GM18907 (cell line): Measurements from ENCODE around the gene HOXA2.

ENCODE experiments used
- ATAC-seq: cut with Tn5 transposase; IDR thresholded peaks from one replicate; pipeline ENCODE4 v1.9.1; 2021; ENCODE audit warnings: mild to moderate bottlenecking, moderate library complexity; ENCODE audit not compliant: unreplicated experiment

Gene HOXA2

DNA sequence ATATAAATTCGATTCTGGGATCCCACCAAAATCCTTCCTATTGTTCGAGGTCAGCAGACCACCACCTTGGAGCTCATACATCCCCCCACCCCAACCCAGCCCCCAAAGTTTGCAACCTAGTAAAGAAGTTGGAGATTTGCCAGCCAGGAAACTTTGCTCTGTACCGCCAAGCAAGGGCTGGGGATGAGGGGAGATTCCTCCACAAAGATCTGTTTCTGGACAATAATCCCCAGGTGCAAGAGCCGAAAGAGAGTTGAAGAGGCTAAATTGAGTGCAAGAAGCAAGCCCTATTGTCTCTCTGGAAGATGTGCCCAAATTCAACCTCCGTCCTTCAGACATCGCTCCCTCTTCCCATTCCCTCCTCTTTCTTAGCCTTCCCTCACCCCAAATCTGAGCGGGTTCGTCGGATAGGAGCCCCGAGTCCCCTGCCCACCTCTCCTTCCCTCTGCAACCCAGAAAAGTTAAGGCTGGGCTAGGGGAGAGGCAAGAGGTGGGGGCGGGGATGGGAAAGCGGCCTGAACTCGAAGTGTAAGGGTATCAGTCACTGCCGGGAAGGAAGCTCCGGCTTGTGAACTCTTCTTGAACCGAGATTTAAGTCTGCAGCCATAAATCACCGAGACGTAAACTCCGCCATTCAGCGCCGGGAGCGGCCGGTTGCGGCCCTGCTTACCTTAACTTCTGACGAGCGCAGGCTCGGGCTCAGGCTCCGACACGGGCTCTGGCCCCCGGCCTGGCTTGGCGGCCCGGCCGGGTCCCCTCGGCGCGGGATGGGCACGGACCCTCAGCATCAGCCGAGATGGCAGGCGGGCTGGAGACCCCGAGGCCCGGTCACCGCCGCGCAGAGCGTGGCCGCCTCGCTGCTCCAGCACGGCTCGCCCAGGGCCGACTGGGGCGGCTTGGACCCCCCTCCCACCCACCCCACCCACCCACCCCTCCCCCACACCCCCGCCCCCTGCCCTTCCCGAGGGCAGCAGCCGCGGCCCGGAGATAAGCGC is 10.8 kb upstream of the HOXA2 start:
- no peak for ATAC-seq

DNA sequence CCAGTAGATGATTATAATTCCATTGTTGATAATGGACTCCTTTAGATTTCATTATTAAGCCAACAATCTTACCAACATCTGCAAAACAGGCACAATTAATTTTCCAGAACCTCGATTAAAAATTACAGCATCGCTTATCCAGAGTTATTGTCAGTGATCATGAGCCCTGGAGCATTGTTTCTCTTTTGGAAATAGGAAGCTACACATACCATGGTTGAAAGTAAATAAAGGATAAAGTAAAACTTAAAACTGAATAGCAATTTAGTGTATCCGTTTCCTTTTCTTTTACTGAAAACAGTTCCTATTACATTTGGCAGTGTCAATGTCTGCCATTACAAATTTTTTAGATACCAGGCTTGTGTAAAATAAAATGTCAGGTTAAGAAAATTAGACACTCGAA is 9.9 kb upstream of the HOXA2 start:
- no peak for ATAC-seq

DNA sequence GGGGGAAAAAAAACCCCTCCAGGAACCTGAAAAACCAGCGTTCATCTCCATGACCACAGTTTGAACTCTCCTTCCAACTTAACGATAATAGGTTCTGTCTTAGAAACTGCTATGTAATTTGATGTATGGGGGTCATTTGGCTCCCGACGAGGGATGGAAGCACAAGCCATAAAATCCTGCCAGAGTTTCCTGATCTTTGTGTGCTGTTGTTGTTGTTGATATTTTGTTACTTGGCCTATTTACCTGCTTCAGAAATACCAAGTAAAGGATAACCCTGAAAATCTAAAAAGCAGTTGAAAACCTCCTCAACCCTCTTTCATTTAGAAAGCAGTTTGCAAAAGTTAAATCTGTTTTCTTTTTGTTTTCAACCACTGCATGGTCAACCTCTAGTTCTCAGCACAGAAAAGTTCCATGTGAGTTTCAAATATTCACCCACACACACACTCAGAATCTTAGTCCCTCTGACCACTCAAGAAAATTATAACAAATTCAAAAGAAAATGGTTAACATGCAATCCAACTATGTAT is 9.3 kb upstream of the HOXA2 start:
- ATAC-seq: no peak

DNA sequence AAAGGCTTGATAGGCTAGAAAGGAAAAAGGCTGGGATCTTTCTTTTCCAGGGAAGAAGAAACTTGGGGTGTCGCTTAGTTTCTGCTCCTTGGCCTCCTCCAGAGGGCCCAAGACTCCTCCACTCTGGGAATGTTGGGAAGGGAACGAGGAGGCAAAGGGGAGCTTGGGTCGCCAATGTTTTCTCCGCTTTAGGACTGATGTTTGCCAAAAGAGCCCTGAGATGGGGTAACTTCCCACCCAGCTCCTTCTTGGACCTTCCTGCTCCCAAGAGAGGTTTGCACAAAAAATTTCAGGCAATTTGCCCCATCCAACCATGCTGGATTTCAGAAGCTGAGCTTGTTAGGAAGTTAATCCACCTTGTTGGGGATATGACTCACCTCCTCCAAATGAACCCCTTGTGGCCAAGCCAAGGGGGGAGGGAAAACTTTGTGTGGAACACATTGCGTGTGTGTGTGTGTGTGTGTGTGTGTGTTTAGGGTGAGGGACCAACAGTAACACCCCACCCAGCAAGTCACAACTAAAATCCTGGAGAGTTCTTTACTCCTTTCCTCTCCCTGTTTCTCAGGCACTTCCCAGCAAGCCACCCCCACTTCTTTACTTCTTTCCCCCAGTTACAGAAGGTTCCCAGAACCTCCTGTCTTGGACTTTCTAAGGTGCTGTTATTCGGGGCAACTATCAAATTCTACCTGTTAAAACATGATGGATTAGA is 8.7 kb upstream of the HOXA2 start:
- no peak for ATAC-seq

DNA sequence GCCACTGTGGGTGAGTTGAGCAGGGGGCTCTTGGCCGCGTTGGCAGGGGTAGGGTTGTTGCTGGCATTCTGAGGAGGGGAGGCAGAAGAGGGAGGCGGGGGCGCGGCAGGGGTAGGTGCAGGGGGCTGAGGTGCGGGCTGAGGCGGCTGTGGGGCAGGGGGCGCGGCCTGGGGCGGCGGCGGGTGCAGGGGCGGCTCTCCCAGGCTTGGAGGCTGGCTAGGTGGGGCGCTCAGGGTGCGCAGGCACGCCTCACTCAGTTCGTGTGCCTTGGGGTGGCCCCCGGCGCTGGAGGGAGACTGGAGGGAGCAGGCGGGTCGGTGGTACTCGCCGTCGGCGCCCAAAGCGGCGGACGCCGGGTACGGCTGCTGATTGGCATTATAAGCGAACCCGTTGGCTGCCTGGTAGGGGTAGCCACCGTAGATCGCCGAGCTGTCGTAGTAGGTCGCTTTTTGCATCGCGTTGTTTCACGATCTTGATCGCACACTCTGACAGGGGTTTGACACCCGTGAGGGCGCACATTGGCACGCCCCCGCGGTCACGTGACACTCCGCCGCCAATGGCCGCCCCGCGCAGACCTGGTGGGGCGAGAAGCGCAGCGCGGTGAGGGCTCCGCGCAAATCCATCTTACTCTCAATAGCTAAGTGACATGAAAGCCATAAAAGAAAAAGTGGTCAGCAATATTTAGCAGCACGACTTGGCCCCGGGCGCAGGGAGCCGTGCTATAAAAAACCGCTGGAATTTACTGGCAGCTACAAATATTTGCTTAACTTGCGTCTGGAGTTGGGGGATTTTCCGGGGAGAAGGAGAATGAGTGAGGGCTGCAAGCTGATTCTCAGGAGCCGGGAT is 7.9 kb upstream of the HOXA2 start:
- ATAC-seq: no peak

DNA sequence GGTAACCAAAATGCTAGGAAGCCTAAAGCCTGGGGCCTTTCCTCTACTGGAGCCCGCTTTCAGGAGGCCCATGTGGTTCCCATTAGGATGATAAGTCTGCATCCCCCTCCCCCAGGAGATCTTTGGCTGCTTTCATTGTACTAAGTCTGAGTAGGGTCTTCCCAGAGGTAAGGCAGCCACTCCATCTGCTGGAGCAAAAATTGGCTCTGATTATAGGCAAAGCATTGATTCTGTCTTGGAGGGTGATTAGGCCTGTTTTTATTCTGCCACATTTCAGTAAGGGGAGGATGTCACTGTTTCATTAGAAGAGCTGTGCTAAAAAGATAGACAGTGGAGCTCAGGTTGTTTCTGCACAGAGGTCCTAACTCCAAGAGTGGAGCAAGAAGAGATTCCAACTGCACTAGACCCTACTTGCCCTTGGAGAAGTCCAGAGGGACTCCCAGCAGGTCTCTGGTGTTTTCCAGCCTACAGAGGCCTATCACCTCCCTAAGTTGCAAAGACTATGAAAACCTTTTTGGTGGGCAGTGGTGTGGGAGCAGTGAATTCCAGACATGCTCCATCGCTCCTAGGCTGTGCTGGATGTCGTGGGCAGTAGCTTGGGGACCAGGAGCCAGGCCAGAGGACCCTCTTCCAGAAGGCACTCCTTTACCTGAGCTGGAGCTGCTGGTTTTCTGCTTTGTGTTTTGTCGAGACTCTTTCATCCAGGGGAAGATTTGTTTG is 7.1 kb upstream of the HOXA2 start:
- no peak for ATAC-seq

DNA sequence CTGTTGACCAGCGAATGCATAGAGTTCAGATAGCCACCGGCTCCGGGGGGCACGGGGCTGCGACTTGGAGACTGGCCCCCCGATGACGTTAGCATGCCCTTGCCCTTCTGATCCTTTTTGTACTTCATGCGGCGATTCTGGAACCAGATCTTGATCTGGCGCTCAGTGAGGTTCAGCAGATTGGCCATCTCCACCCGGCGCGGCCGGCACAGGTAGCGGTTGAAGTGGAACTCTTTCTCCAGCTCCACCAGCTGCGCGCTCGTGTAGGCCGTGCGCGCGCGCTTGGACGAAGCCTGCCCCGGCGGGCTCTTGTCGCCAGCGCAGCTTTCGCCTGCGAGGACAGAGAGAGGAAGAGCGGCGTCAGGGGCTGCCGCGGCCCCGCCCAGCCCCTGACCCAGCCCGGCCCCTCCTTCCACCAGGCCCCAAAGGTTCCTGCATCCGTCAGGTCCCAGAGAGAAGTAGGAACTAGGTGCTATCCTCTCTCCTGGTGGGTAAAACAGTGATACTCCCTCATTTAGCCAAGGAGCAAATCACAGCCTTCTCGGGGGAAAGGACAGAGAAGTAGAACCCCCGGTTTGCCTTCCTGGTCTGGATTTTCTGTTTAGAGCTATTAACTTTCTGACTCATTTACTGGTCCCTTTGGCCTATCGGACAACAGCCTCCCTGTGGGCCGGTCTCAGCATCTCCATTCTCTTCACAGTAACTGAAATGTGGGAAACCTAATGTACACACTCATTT is 6.1 kb upstream of the HOXA2 start:
- no peak for ATAC-seq

DNA sequence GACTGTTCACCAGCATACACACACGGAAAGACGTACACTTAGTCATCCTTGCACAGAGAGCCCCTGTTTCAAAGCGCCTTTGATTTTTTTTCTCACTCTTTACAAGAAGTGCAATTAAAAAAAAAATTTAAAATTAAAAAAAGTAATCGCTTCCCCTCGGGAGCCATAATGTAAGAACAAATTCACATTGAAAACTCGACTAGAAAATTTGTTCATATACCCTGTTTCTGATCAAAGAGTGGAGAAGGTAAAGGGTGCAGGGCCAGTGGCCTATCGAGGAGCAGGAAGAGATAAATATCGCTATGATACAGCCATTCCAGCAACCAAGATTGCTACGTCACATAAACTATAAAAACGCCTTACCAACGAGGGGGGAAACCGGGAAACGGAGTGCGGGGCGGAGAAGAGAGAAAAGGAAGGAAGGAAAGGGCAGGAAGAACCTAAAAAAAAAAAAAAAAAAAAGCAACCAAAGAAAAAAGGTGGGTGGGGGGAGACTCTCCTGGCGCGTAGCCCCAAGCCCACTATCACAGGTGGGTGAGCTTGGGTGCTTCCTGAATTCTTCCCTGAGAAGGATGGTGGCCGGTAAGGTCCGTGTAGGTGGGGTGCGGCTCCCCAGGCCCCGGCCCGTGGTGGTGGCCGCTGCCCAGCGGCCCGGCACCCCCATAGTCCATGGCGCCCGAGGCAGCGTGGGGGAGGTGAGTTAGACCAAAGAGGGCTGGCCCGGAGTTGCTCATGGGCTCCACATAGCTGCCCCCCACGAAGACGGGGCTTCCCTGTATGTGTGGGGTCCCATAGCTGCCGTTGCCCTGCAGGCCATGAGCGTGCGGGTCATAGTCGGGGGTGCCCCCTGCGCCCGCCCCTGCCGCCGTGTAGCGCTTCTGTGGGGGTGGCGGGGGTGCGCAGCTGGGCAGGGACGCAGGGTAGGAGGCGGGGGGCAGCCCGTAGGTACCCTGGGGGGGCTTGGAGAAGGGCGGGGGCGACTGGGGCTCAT is 5.2 kb upstream of the HOXA2 start:
- no peak for ATAC-seq

DNA sequence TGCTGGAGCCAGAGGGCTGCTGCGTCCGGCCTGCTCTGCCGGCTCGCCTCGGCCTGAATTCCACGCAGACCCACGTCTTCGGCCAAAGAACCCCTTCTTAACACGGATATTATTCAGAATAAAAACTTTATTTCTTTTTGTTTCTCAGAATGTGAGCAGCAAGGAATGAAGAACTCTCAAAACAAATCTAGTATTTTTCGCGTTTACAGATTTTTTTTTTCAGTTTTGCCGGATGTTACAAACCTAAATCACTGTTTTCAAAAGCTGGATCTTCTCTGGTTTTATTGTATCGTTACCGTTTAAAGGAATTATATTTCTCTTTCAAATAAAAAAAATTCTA is 4.4 kb upstream of the HOXA2 start:
- no peak for ATAC-seq

DNA sequence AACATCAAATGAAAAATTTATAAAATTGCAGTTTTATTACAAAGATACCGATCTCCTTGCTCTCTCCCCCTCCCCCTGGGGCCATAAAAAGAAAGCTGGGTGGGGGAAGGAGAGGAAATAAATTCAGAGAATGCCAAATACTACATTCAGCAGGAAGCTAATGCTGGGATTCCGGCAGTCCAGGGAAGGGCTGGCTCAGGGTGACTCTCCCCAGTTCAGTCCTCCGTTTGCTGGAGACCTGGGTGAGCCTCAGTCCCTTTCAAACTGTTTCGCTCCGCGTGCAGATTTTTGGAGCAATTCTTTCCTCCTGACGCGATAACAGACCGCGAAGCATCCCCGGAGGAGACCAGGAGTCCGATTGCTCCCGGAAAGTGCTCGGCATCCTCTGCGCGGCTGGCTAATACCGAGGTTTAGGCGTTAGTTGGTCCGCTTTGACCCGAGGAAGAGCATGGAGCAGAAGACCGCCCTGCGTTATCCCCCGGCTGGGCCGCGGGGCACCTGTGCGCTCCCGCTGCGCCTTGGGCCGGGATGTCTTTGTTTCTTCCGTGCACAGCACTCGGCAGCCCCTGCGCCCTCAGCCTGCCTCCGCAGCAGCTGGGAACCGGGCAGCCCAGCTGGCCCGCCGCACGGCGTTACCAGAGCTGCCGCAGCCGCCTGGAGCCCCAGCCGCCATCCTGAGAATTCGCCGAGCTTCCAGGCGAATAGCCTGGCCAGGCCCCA is 3.9 kb upstream of the HOXA2 start:
- ATAC-seq: no peak

DNA sequence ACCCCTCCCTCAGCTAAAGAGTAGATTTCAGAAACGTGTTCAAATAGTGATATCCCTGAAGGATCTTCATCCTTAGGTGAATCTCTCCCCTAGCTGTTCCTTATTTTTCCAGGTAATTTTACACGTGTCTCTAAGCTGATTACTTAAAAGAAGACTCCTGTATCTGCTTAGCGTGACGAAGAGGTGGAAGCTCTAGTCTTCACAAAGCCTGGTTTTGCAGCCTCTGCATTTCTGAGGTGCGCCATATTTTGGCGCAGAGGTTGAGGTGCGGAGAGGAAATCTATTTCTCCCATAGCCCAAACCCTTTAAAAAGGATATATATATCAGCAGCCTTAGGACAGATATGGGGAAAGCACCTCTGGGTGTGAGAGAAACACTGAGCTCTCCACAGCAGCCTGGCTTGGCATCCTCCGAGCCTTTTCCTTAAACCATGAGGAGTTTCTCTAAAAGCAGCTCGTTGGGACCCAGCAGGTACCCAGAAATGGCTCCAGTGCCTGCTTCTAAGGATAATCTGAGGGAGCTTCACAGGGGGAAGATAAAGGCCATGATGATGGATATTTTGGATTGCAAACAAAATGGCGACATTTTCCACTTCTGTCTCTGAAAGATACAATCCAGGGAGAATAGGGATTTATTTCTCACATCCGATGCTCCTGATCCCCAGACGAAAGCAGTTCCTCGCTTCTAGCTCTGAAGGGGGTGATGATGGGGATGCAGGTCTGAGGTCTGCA is 3.0 kb upstream of the HOXA2 start:
- ATAC-seq: no peak

DNA sequence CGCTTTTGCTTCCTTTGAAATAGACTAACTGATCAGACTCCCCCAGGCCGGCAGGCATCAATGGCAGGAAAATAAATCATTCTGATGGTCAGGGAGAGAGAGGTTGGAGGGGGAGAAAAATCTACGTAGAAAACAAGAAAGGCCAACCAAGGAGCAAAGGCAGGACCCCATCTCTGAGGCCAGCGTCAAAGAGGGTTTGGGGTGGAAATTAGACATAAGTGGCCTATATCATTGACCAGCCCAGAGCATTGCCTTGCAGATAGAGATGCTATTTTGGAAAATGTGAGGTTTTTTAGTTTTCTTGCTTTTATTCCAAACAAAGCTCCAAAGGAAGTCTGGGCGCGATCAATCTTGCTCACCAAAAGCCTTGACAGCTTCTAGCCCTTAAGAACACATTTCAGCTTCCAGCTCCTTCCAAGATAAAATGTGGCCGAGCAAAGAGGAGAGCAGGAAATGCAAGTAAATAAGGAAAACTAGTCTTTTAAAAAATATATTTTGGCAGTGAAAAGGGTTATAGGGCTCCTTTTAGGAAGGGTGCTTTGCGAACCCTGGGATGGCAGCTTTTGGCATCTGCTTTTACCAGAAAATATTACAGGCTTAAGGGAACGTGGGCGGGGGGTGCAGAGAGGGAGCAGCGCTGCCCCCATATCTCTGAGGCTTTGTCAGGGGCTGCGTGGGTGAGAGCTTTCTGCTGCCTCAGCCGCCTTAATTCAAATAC is 2.0 kb upstream of the HOXA2 start:
- ATAC-seq: no peak

DNA sequence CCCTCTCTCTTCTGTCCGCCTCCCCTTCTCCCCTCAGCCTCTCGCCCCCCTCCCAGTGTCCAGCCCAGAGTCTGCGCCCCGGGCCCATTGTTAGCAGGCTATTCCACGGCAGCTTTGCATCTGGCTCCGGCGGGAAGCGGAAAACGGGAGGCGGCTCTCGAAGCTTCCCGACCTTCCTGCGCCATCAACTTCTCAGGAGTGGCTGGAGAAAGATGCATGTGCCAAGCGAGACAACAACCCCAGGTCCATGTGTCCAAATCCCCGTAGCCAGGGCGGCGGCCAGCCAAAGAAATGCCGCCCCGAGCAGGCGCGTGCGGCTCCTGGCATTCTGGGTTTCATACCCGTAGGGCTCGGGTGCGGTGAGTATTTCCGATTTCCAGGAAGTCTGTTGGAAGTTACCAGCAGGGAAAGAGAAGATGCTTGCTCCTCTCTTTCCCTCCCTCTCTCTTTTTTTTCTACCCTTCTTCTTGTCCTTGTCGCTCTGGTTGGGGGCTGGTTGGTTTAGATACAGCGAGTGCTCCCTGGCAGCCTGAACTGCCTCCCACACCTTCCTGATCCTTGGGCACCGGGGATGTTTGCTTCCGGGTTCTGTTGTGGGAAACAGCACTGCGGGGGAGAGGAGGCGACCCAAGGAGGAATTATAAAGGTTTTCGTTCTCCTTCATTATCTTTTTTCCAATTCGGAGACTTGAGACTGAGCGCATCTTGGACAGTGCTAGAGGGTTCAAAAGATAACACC is 1.2 kb upstream of the HOXA2 start:
- no peak for ATAC-seq

DNA sequence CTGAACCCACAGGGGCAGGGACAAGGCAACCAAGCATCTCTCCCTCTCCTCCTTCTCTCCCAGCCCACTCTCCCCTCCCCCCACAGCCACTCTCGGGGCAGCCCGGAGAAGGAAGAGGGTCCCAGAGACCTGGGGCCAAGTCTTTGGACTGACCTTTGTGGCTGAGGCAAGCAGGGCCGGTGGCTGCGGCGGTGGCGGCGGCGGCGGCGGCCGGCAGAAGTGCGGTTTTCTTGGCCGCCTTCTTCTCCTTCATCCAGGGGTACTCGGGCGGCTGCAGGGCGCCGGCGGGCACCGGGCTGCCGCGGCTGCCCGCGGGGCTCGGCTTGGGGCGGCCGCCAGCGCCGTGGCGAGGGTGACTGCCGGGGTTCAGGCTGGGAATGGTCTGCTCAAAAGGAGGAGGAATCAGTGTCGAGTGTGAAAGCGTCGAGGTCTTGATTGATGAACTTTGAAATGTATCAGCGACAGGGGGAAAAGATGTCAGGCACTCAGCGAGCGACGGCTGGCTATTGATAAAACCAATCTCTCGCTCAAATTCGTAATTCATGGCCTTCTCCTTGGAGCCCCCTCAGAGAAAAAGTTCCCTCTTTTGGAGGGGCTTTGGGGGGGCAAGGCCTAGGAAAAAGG is 414 bp downstream of the HOXA2 start:
- no peak for ATAC-seq

DNA sequence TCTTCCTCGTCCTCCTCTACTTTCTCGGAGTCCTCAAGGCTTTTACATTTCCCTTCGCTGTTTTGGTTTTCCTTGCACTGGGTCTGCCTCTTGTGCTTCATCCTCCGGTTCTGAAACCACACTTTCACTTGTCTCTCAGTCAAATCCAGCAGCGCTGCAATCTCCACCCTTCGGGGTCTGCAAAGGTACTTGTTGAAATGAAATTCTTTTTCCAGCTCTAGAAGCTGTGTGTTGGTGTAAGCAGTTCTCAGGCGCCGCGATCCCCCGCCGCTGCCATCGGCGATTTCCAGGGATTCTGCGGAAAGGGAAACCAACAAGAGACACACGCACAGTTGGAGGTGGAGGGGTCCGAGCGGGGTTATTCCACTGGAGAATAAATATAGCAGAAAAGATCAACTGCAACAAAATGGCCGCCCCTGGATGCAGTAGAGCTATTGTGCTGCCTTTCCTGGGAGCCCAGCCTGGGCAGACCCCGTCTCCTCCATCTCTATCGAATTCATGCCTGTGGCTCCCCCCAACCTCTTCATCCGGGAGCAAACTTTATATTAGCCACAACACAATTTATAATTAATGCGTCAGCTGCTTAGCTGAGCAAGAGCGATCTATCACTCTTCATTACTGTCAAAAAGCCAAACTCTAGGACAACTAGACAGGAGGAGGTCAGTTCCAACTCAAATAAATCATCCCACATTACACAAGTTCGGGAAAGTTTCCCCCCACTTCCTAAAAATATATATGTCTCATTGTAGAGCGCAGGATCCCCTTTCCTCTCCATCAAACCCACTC is 1.1 kb downstream of the HOXA2 start:
- no peak for ATAC-seq
